HFFc6 (cell line): Measurements from ENCODE around the gene SLC23A2. TPM values are rescaled to one million over a fixed set of nuclear protein-coding genes. Genes with fewer than 3 reads are reported as not detected.

Experiments
- DNase-seq: peaks from one replicate; pipeline ENCODE4 v3.0.0-alpha.2; 2018
- H3K27ac Mint-ChIP-seq: 2 replicates; pipeline ENCODE4 v1.8.0; 2020; ENCODE audit warnings: mild to moderate bottlenecking, mixed read lengths
- H3K27me3 Mint-ChIP-seq: 2 replicates; pipeline ENCODE4 v1.8.0; 2021; ENCODE audit warnings: mild to moderate bottlenecking, moderate library complexity, mixed read lengths; ENCODE audit not compliant: insufficient read depth
- H3K36me3 Mint-ChIP-seq: 2 replicates; pipeline ENCODE4 v1.8.0; 2021; ENCODE audit warnings: low read depth, mixed read lengths
- H3K4me1 Mint-ChIP-seq: 2 replicates; pipeline ENCODE4 v1.8.0; 2020; ENCODE audit warnings: low read depth, mixed read lengths
- H3K4me3 Mint-ChIP-seq: 2 replicates; pipeline ENCODE4 v1.8.0; 2020; ENCODE audit warnings: mild to moderate bottlenecking, moderate library complexity, mixed read lengths
- H3K9me3 Mint-ChIP-seq: 2 replicates; pipeline ENCODE4 v1.8.0; 2020; ENCODE audit warnings: mild to moderate bottlenecking, mixed read lengths
- total RNA-seq, 6 experiments: library from RNA; stranded (reverse); fragmentation: NEBNext Ultra II Directional; extraction: Animal tissue kit (Norgen Biotek cat#: 25700); gene quantifications; 2 replicates in 1 of 6; 3 replicates in 5 of 6; pipeline ENCODE4 v1.2.3, GENCODE V29; 2021
- TF ChIP-seq, protein P1 (sequence below): fragments of 200-600 bp; sonication (generic); IDR thresholded peaks from 2 replicates; pipeline ENCODE4 v1.5.0; 2021; ENCODE audit warnings: antibody characterized with exemption, mild to moderate bottlenecking

Gene SLC23A2
- total RNA-seq, 6 experiments from 2014 or later = 12.5 to 17.2 (median 15.7) TPM

DNA sequence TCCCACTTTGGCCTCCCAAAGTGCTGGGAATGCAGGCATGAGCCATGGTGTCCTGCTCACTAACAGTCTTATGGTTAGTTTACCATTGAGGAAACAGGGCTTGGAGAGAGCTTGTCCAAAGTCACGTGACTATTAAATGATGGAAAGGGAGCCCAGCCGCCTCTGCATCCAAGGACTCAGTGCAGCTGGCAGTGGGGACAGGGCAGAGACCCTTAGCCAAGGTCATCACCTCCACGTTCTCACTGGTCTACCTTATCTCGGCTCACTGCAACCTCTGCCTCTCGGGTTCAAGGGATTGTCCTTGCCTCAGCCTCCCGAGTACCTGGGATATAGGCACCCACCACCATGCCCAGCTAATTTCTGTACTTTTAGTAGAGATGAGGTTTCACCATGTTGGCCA is 109.3 kb downstream of the SLC23A2 start:
- TF ChIP-seq, protein P1, sequence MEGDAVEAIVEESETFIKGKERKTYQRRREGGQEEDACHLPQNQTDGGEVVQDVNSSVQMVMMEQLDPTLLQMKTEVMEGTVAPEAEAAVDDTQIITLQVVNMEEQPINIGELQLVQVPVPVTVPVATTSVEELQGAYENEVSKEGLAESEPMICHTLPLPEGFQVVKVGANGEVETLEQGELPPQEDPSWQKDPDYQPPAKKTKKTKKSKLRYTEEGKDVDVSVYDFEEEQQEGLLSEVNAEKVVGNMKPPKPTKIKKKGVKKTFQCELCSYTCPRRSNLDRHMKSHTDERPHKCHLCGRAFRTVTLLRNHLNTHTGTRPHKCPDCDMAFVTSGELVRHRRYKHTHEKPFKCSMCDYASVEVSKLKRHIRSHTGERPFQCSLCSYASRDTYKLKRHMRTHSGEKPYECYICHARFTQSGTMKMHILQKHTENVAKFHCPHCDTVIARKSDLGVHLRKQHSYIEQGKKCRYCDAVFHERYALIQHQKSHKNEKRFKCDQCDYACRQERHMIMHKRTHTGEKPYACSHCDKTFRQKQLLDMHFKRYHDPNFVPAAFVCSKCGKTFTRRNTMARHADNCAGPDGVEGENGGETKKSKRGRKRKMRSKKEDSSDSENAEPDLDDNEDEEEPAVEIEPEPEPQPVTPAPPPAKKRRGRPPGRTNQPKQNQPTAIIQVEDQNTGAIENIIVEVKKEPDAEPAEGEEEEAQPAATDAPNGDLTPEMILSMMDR = no peak

DNA sequence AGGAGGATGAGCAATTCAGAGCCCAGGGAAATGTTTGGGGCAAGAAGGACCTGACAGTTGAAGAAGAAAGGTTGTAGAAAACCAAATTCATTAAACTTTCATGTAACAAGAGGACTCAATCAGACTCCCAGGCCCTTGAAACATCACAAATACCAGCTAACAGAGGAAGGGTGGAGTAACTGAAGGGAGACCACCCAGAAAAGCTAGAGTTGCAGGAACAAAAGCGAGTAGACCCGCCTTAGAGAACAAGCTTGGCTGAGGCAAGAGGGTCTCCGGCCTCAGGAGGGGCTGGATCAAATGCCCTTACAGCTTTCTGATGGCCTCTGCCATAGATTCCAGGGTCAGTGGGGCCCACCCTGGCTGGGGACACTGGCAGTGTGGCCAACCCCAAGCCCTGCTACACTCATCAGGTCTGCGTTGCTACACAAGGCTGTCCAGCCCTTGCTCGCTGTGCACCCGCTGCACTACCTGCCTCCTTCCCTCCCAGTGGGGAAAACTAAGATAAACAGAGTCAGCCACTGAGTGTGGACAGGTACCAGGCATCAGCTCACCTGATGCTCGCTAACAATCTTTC is 110.0 kb downstream of the SLC23A2 start:
- H3K4me3 Mint-ChIP-seq = no peak overlapping the region
- peaks cover 6% of the 10 kb centered on the region; the same call in 1 of the 2 replicates for H3K4me1 Mint-ChIP-seq
- no peaks in the 10 kb centered on the region; the same call in 1 of the 2 replicates for H3K27me3 Mint-ChIP-seq
- no peak for DNase-seq
- TF ChIP-seq, protein P1 = no peak
- H3K27ac Mint-ChIP-seq = no peak overlapping the region
- no peaks in the 10 kb centered on the region for H3K9me3 Mint-ChIP-seq
- no peaks in the 10 kb centered on the region for H3K36me3 Mint-ChIP-seq

More for the DNA sequence above, 109.3 kb downstream of the SLC23A2 start:
- Mint-ChIP-seq H3K27me3 (peaks cover 1% of the 10 kb centered on the region), H3K4me1 (peaks cover 6% of the 10 kb centered on the region; the same call in 1 of the 2 replicates), H3K36me3 (no peaks in the 10 kb centered on the region), H3K9me3 (no peaks in the 10 kb centered on the region), H3K27ac (no peak overlapping the region), H3K4me3 (no peak overlapping the region)
- no peak for DNase-seq

DNA sequence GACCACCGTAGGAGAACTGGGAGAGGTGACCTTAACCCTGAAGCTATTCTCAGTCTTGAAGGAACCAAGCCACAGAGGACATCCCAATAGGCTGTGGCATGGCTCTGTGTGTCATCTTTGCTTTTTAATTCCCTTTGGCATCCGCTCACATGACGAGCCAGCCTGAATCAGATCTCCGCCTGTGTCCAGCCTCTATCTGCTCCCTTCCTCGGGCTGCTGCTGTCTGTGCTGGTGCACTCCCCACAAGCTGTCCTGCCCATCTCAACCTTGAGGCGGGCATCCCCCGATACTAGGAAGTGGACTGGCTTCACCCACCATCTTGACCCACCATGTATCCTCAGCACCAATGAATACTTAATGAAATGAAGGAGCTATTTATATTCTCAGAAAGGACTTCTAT is 111.9 kb downstream of the SLC23A2 start:
- H3K9me3 Mint-ChIP-seq = no peaks in the 10 kb centered on the region
- TF ChIP-seq, protein P1 = no peak
- H3K36me3 Mint-ChIP-seq = no peaks in the 10 kb centered on the region
- H3K4me1 Mint-ChIP-seq = peaks cover 6% of the 10 kb centered on the region; the same call in 1 of the 2 replicates
- DNase-seq = no peak
- H3K27ac Mint-ChIP-seq = no peak overlapping the region
- H3K27me3 Mint-ChIP-seq = no peaks in the 10 kb centered on the region; the same call in 1 of the 2 replicates
- no peak overlapping the region for H3K4me3 Mint-ChIP-seq

DNA sequence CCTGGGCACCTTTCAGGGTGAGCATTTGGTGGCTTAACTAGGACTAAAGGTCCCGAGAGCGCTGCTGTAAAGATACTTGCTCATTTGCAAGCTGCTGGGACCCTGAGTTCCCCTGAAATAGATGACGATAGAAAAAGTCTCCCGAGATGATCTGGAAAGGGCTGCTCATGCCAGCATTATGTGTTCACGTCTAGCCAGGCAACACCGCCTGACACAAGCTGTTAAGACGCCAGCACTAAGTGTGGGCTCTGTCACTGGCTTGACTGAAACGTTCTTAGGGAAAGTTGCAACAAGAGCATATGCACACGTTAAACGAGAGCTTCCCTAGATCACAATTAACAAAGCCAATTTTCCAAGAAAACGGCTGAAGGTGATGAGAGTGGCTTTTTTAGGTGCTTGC is 113.7 kb downstream of the SLC23A2 start:
- no peak overlapping the region for H3K27ac Mint-ChIP-seq
- TF ChIP-seq, protein P1 = no peak
- H3K36me3 Mint-ChIP-seq = peaks cover 4% of the 10 kb centered on the region; the same call in 1 of the 2 replicates
- DNase-seq = no peak
- H3K4me1 Mint-ChIP-seq = peaks cover 6% of the 10 kb centered on the region; the same call in 1 of the 2 replicates
- H3K9me3 Mint-ChIP-seq = no peaks in the 10 kb centered on the region
- no peaks in the 10 kb centered on the region; the same call in 1 of the 2 replicates for H3K27me3 Mint-ChIP-seq
- no peak overlapping the region for H3K4me3 Mint-ChIP-seq

DNA sequence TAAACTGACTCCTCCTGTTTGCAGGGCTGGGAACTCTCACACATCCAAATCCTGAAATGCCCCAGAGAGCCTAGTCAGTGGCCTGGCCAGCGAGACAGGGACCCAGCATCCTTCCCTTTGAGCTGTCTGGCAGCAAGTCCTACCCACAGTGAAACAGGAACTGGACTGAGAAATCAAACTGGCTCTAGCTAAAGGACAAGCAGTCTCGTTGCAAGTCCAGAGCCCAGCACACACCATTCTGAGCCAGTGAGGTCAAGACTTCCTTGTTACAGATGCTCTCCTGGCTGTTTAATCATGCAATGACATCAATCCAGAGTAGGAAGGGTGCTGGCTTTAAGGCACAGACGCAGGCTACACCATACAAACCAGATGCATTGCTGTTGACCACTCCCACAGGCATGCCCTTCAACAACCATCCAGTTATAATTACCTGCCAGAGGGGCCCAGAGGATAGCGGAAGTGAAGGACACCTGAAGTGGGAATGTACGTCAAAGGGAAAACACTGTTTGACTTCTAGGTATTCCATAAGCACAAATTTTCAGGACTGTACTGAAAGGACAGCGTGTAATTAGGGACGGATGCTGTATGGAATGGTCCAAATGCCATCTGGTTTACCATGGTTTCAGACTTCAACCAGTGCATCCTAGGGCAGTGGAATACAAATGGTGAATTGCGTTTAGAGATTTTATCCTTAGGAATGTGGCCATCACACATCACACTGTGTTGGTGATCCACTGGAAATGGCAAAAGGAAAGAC is 114.4 kb downstream of the SLC23A2 start:
- no peak overlapping the region for H3K4me3 Mint-ChIP-seq
- TF ChIP-seq, protein P1 = no peak
- no peak for DNase-seq

More for the DNA sequence above, 114.4 kb downstream of the SLC23A2 start:
- Mint-ChIP-seq H3K9me3 (no peaks in the 10 kb centered on the region), H3K4me1 (peaks cover 6% of the 10 kb centered on the region; the same call in 1 of the 2 replicates), H3K27ac (no peak overlapping the region), H3K36me3 (peaks cover 4% of the 10 kb centered on the region; the same call in 1 of the 2 replicates), H3K27me3 (no peaks in the 10 kb centered on the region; the same call in 1 of the 2 replicates)
